Upper lobe of left lung (tissue), 4 donors: Measurements from ENCODE around the gene GTF2H3.

ENCODE experiments used
- EP300 ChIP-seq, 4 donors: sonication (generic); formaldehyde crosslinking; IDR thresholded peaks; one replicate each; pipeline ENCODE4 v1.5.1; 2017; ENCODE audit warnings: antibody characterized with exemption in 4 of 4, control low read depth in 2 of 4
- POLR2A ChIP-seq, 4 donors: fragments of 450-650 bp; IDR thresholded peaks; one replicate each; pipeline ENCODE4 v1.5.1; 2016 to 2017; ENCODE audit warnings: antibody characterized with exemption in 4 of 4, mild to moderate bottlenecking in 2 of 4
- POLR2AphosphoS5 ChIP-seq, 2 donors: sonication (generic); formaldehyde crosslinking; IDR thresholded peaks; one replicate each; pipeline ENCODE4 v1.5.1; 2017; ENCODE audit warnings: antibody characterized with exemption in 2 of 2
- TF ChIP-seq, protein P1 (sequence below), 6 experiments: fragments of 450-650 bp in 4 of 6; fragments of 200-600 bp in 2 of 6; sonication (generic) in 2 of 6; IDR thresholded peaks; one replicate each; pipeline ENCODE4 v1.5.1; 2016 to 2019; ENCODE audit warnings: antibody characterized with exemption in 6 of 6

DNA sequence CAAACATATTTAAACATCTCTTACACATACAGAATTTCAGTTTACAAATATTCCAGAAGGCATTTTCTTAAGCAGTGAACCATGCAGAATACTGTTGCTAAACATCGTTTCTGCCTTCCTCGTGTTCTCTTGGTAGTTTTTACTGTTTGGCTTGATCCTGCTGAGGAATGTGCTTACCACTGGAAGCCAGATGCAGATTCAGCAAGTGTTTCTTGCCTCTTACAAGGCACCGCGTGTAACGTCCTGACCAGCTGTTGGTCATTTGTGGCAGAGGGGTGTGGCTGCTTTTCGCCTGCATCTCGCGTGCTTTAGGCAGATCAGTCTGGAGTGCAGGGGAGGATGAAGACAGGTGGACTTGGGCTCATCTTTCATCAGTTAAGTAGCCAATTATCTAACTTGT, 12.5 kb upstream of the GTF2H3 start:
- TF ChIP-seq POLR2A (IDR thresholded peaks at IDR 0.05) (no peak), POLR2AphosphoS5 (IDR thresholded peaks at IDR 0.05) (no peak), EP300 (IDR thresholded peaks at IDR 0.05) (no peak)
- TF ChIP-seq, protein P1, sequence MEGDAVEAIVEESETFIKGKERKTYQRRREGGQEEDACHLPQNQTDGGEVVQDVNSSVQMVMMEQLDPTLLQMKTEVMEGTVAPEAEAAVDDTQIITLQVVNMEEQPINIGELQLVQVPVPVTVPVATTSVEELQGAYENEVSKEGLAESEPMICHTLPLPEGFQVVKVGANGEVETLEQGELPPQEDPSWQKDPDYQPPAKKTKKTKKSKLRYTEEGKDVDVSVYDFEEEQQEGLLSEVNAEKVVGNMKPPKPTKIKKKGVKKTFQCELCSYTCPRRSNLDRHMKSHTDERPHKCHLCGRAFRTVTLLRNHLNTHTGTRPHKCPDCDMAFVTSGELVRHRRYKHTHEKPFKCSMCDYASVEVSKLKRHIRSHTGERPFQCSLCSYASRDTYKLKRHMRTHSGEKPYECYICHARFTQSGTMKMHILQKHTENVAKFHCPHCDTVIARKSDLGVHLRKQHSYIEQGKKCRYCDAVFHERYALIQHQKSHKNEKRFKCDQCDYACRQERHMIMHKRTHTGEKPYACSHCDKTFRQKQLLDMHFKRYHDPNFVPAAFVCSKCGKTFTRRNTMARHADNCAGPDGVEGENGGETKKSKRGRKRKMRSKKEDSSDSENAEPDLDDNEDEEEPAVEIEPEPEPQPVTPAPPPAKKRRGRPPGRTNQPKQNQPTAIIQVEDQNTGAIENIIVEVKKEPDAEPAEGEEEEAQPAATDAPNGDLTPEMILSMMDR (IDR thresholded peaks at IDR 0.05), result no peak
